NB4 (cell line): ENCODE measurements around the gene SRGAP3.

Source experiments
- CTCF ChIP-seq: IDR thresholded peaks from one replicate; pipeline ENCODE4 v1.5.1; 2012; ENCODE audit warnings: low read depth, low read length
- POLR2A ChIP-seq: IDR thresholded peaks from 2 replicates; pipeline ENCODE4 v1.6.1; 2011; ENCODE audit warnings: mild to moderate bottlenecking; ENCODE audit not compliant: insufficient read length; ENCODE audit errors: extremely low read depth

- TF ChIP-seq POLR2A (no peak), CTCF (no peak)
Observed at GRCh38 chr3:8985876-8986275, 263.6 kb downstream of the SRGAP3 start.
